ENCODE data around the gene MMP28. TPM values are rescaled to one million over a fixed set of nuclear protein-coding genes. Genes with fewer than 3 reads are reported as not detected.

The MMP28 gene
- total RNA-seq, 1 donor from 2014 or later: 10.6 TPM

GRCh38 chr17:35728551-35728950 is 66.9 kb downstream of the MMP28 start:
- H3K9me3 Mint-ChIP-seq (ENCODE audit: unreplicated experiment): no peaks in the 10 kb centered on the region
- no peak for DNase-seq (ENCODE audit: low spot score)
- no peak overlapping the region for H3K4me3 Mint-ChIP-seq (ENCODE audit: unreplicated experiment)
- peaks cover 5% of the 10 kb centered on the region for H3K27me3 Mint-ChIP-seq (ENCODE audit: unreplicated experiment)
- H3K36me3 Mint-ChIP-seq (ENCODE audit: low read depth, unreplicated experiment): peaks cover 22% of the 10 kb centered on the region
- no peak overlapping the region for H3K27ac Mint-ChIP-seq (ENCODE audit: unreplicated experiment)
- peaks cover 9% of the 10 kb centered on the region for H3K4me1 Mint-ChIP-seq (ENCODE audit: unreplicated experiment)
- TF ChIP-seq, protein P1, sequence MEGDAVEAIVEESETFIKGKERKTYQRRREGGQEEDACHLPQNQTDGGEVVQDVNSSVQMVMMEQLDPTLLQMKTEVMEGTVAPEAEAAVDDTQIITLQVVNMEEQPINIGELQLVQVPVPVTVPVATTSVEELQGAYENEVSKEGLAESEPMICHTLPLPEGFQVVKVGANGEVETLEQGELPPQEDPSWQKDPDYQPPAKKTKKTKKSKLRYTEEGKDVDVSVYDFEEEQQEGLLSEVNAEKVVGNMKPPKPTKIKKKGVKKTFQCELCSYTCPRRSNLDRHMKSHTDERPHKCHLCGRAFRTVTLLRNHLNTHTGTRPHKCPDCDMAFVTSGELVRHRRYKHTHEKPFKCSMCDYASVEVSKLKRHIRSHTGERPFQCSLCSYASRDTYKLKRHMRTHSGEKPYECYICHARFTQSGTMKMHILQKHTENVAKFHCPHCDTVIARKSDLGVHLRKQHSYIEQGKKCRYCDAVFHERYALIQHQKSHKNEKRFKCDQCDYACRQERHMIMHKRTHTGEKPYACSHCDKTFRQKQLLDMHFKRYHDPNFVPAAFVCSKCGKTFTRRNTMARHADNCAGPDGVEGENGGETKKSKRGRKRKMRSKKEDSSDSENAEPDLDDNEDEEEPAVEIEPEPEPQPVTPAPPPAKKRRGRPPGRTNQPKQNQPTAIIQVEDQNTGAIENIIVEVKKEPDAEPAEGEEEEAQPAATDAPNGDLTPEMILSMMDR (IDR thresholded peaks at IDR 0.05; ENCODE audit: unreplicated experiment): no peak

GRCh38 chr17:35727635-35728034 is 67.8 kb downstream of the MMP28 start:
- peaks cover 5% of the 10 kb centered on the region for H3K27me3 Mint-ChIP-seq (ENCODE audit: unreplicated experiment)
- H3K9me3 Mint-ChIP-seq (ENCODE audit: unreplicated experiment): no peaks in the 10 kb centered on the region
- peaks cover 24% of the 10 kb centered on the region for H3K36me3 Mint-ChIP-seq (ENCODE audit: low read depth, unreplicated experiment)
- H3K4me1 Mint-ChIP-seq (ENCODE audit: unreplicated experiment): peaks cover 9% of the 10 kb centered on the region
- DNase-seq (ENCODE audit: low spot score): no peak
- TF ChIP-seq, protein P1 (IDR thresholded peaks at IDR 0.05; ENCODE audit: unreplicated experiment): no peak
- H3K4me3 Mint-ChIP-seq (ENCODE audit: unreplicated experiment): peak overlapping the region; percentile 15
- no peak overlapping the region for H3K27ac Mint-ChIP-seq (ENCODE audit: unreplicated experiment)

DNA sequence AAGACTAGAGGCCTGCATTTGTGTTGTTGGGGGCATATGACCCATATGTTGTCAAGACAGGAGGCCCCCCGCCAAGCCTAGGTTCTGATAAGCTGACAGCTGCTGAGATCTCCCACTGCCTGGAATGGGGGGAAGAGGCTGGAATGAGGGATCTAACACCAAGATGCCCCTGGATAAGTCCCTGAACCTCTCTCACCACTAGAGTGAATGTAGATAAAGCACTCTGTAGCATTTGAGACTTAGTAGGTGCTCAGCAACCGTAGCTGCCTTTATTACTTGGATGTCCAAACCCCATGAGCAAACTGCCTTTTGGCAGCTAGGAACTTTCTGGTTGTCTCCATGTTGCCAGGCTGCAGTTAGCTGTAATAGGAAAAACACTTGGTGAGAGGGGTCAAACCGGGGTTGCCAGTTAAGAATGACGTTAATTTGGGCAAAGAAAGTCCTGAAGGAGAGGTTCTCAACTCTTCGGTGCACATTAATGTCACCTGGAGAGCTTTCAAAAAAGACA is 68.4 kb downstream of the MMP28 start:
- no peaks in the 10 kb centered on the region for H3K9me3 Mint-ChIP-seq (ENCODE audit: unreplicated experiment)
- DNase-seq (ENCODE audit: low spot score): no peak
- H3K4me3 Mint-ChIP-seq (ENCODE audit: unreplicated experiment): no peak overlapping the region
- peaks cover 9% of the 10 kb centered on the region for H3K4me1 Mint-ChIP-seq (ENCODE audit: unreplicated experiment)
- H3K27ac Mint-ChIP-seq (ENCODE audit: unreplicated experiment): no peak overlapping the region
- peaks cover 5% of the 10 kb centered on the region for H3K27me3 Mint-ChIP-seq (ENCODE audit: unreplicated experiment)
- TF ChIP-seq, protein P1 (IDR thresholded peaks at IDR 0.05; ENCODE audit: unreplicated experiment): no peak
- H3K36me3 Mint-ChIP-seq (ENCODE audit: low read depth, unreplicated experiment): peaks cover 24% of the 10 kb centered on the region

DNA sequence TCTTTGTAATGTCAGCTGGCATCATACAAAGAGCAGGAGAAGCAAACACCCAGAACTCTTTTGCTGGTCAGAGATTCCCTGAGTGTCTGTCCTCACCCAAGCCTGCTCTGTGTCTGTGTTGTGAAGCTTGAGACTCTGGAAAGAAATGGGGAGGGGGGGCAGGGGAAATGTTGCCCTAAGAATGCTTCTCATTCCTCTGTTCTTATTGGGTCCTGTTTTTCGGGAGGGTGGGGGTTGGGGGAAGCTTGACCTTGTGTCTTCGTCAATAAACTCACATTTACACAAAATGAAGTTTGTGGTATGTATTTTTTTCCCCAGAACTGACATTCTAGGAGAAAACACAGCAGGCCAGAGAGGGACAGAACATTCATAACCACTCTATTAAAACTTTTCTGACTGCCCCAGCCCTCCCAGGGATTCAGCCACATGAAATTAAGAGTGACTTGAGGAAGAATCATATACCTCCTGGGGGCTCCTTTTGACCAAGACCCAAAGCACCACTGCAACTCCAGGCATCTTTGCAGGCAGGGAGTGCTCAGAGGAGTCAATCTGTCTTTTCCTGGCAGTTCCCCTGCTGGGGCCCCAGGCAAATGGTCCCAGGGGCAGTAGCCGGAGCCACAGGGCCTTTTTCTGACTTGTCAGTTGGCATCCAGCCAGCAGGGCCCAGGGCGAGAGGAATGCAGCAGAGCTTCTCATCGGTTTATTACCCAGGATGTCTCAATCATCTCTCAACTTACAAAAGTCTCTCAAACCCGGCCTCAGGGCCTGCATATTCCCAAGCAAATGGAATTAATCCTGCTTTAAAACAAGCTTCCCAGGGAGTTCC is 69.1 kb downstream of the MMP28 start:
- no peaks in the 10 kb centered on the region for H3K9me3 Mint-ChIP-seq (ENCODE audit: unreplicated experiment)
- peaks cover 5% of the 10 kb centered on the region for H3K27me3 Mint-ChIP-seq (ENCODE audit: unreplicated experiment)
- peaks cover 24% of the 10 kb centered on the region for H3K36me3 Mint-ChIP-seq (ENCODE audit: low read depth, unreplicated experiment)
- no peak for DNase-seq (ENCODE audit: low spot score)
- no peak overlapping the region for H3K27ac Mint-ChIP-seq (ENCODE audit: unreplicated experiment)
- H3K4me1 Mint-ChIP-seq (ENCODE audit: unreplicated experiment): peaks cover 9% of the 10 kb centered on the region
- TF ChIP-seq, protein P1 (IDR thresholded peaks at IDR 0.05; ENCODE audit: unreplicated experiment): no peak
- no peak overlapping the region for H3K4me3 Mint-ChIP-seq (ENCODE audit: unreplicated experiment)

DNA sequence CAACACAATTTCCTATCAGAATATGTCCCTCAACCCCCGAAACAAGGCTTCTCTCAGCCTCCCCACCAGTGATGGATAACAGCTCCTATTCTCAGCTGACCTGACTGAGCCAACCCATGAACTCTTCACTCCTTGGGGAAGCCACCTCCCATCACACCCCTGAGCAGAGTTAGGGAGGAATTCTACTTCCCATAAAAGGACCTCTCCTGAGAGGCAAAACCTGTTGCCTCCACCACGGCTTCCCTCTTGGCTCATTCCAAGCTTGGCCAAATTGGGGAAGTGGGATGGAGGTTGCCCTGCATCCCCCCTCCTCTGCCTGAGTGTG is 69.7 kb downstream of the MMP28 start:
- no peak overlapping the region for H3K27ac Mint-ChIP-seq (ENCODE audit: unreplicated experiment)
- DNase-seq (ENCODE audit: low spot score): no peak
- TF ChIP-seq, protein P1 (IDR thresholded peaks at IDR 0.05; ENCODE audit: unreplicated experiment): no peak
- H3K36me3 Mint-ChIP-seq (ENCODE audit: low read depth, unreplicated experiment): peaks cover 24% of the 10 kb centered on the region
- peaks cover 2% of the 10 kb centered on the region for H3K27me3 Mint-ChIP-seq (ENCODE audit: unreplicated experiment)
- H3K4me1 Mint-ChIP-seq (ENCODE audit: unreplicated experiment): peaks cover 7% of the 10 kb centered on the region
- H3K4me3 Mint-ChIP-seq (ENCODE audit: unreplicated experiment): peak overlapping the region; percentile 56
- no peaks in the 10 kb centered on the region for H3K9me3 Mint-ChIP-seq (ENCODE audit: unreplicated experiment)
